GM23338 (cell line): Measurements from ENCODE around the gene CRABP1. TPM values are rescaled to one million over a fixed set of nuclear protein-coding genes. Genes with fewer than 3 reads are reported as not detected.

Source experiments
- ATAC-seq: fragments of 200-7000 bp; cut with Tn5 transposase; 3 replicates; pipeline ENCODE4 v1.9.1; 2020
- DNase-seq: peaks from one replicate; pipeline ENCODE4 v3.0.0-alpha.2; 2015; ENCODE audit warnings: low spot score
- H2AFZ ChIP-seq: fragments of 200-600 bp; sonication (generic); 2 replicates; pipeline ENCODE4 v1.8.0; 2016; ENCODE audit warnings: antibody characterized with exemption, mild to moderate bottlenecking, moderate library complexity
- H3F3A ChIP-seq: fragments of 200-600 bp; sonication (generic); replicated peaks from 2 replicates; pipeline ENCODE4 v1.8.0; 2017; ENCODE audit warnings: antibody characterized with exemption, mixed run types, low read depth
- H3K27ac ChIP-seq: fragments of 200-600 bp; sonication (generic); 2 replicates; pipeline ENCODE4 v1.6.1; 2016; ENCODE audit warnings: low read depth
- H3K27me3 ChIP-seq: fragments of 200-600 bp; sonication (generic); 2 replicates; pipeline ENCODE4 v1.8.0; 2016; ENCODE audit warnings: mild to moderate bottlenecking, mixed run types, moderate library complexity; ENCODE audit not compliant: insufficient read depth
- H3K36me3 ChIP-seq: fragments of 200-600 bp; sonication (generic); 2 replicates; pipeline ENCODE4 v1.8.0; 2016; ENCODE audit warnings: mild to moderate bottlenecking; ENCODE audit not compliant: insufficient read depth
- H3K4me1 ChIP-seq: fragments of 200-600 bp; sonication (generic); 2 replicates; pipeline ENCODE4 v1.8.0; 2016; ENCODE audit warnings: mild to moderate bottlenecking, moderate library complexity; ENCODE audit not compliant: insufficient read depth
- H3K4me2 ChIP-seq: fragments of 200-600 bp; sonication (generic); 2 replicates; pipeline ENCODE4 v1.7.1; 2017; ENCODE audit warnings: mixed run types
- H3K4me3 ChIP-seq: fragments of 200-600 bp; sonication (generic); 2 replicates; pipeline ENCODE4 v1.6.1; 2016; ENCODE audit warnings: mixed run types
- H3K79me2 ChIP-seq: fragments of 200-600 bp; sonication (generic); replicated peaks from 2 replicates; pipeline ENCODE4 v1.8.0; 2017; ENCODE audit warnings: mild to moderate bottlenecking; ENCODE audit not compliant: insufficient read depth
- H3K9me2 ChIP-seq: fragments of 200-600 bp; sonication (generic); 2 replicates; pipeline ENCODE4 v1.8.0; 2017; ENCODE audit not compliant: insufficient read depth
- H4K20me1 ChIP-seq: fragments of 200-600 bp; sonication (generic); replicated peaks from 2 replicates; pipeline ENCODE4 v1.8.0; 2017; ENCODE audit warnings: mild to moderate bottlenecking; ENCODE audit not compliant: insufficient read depth
- H3K27ac Mint-ChIP-seq: 2 replicates; pipeline ENCODE4 v1.8.0; 2020; ENCODE audit warnings: inconsistent platforms, mild to moderate bottlenecking, moderate library complexity, mixed read lengths
- H3K27me3 Mint-ChIP-seq: 3 replicates; pipeline ENCODE4 v1.8.0; 2022; ENCODE audit warnings: low read depth, mild to moderate bottlenecking, moderate library complexity, mixed read lengths, inconsistent platforms; ENCODE audit not compliant: insufficient read depth, poor library complexity
- H3K36me3 Mint-ChIP-seq: 3 replicates; pipeline ENCODE4 v1.8.0; 2021; ENCODE audit warnings: low read depth, mild to moderate bottlenecking, inconsistent platforms, moderate library complexity, mixed read lengths
- H3K4me1 Mint-ChIP-seq: 3 replicates; pipeline ENCODE4 v1.8.0; 2020; ENCODE audit warnings: mild to moderate bottlenecking, inconsistent platforms, mixed read lengths
- H3K4me3 Mint-ChIP-seq: 3 replicates; pipeline ENCODE4 v1.8.0; 2021; ENCODE audit warnings: moderate library complexity, mild to moderate bottlenecking, inconsistent platforms, mixed read lengths
- H3K9me3 Mint-ChIP-seq: 3 replicates; pipeline ENCODE4 v1.8.0; 2020; ENCODE audit warnings: moderate library complexity, mild to moderate bottlenecking, inconsistent platforms, mixed read lengths
- CREB1 ChIP-seq: fragments of 250-450 bp; sonication (Bioruptor Pico); IDR thresholded peaks from 2 replicates; pipeline ENCODE4 v1.5.0; 2020; ENCODE audit warnings: low read depth, mild to moderate bottlenecking, moderate library complexity
- CTCF ChIP-seq, 2 experiments: fragments of 200-600 bp in 1 of 2; sonication (generic) in 1 of 2; conservative IDR thresholded peaks; 2 replicates each; pipeline versions ENCODE4 v1.5.1 to v1.6.1; 2016 to 2017; ENCODE audit warnings: antibody characterized with exemption in 2 of 2, low read depth in 2 of 2, mild to moderate bottlenecking in 2 of 2, moderate library complexity in 1 of 2
- ETS1 ChIP-seq: IDR thresholded peaks from 2 replicates; pipeline ENCODE4 v1.6.1; 2016; ENCODE audit warnings: antibody characterized with exemption
- EZH2 ChIP-seq: fragments of 200-600 bp; sonication (generic); IDR thresholded peaks from one replicate; pipeline ENCODE4 v1.8.0; 2017; ENCODE audit warnings: antibody characterized with exemption, mild to moderate bottlenecking, low read depth; ENCODE audit not compliant: unreplicated experiment
- EZH2phosphoT487 ChIP-seq: fragments of 200-600 bp; sonication (generic); IDR thresholded peaks from one replicate; pipeline ENCODE4 v1.8.1; 2018; ENCODE audit warnings: antibody characterized with exemption; ENCODE audit not compliant: unreplicated experiment
- JUNB ChIP-seq: IDR thresholded peaks from one replicate; pipeline ENCODE4 v1.6.1; 2016; ENCODE audit warnings: antibody characterized with exemption; ENCODE audit not compliant: unreplicated experiment
- NANOG ChIP-seq: IDR thresholded peaks from 2 replicates; pipeline ENCODE4 v1.6.1; 2016; ENCODE audit warnings: antibody characterized with exemption, borderline replicate concordance
- STAT1 ChIP-seq: IDR thresholded peaks from one replicate; pipeline ENCODE4 v1.6.1; 2016; ENCODE audit warnings: antibody characterized with exemption; ENCODE audit not compliant: unreplicated experiment
- ZNF114 ChIP-seq: fragments of 250-450 bp; sonication (Bioruptor Pico); IDR thresholded peaks from 2 replicates; pipeline ENCODE4 v1.5.0; 2020; ENCODE audit warnings: mild to moderate bottlenecking, moderate library complexity
- polyA plus RNA-seq: library from polyadenylated mRNA; unstranded; fragments of >200 nt; fragmentation: Nextera tagmentation; extraction: Ambion mirVana; gene quantifications from 2 replicates; pipeline ENCODE4 v1.2.1, GENCODE V29; 2016
- total RNA-seq: library from RNA; depleted of rRNA; stranded (reverse); fragments of >200 nt; shearing (Covaris generic); gene quantifications from 2 replicates; pipeline ENCODE4 v1.2.3, GENCODE V29; 2014
- TF ChIP-seq, protein P1 (sequence below): IDR thresholded peaks from one replicate; pipeline ENCODE4 v1.6.1; 2018; ENCODE audit warnings: antibody characterized with exemption; ENCODE audit not compliant: unreplicated experiment

Gene CRABP1
- total and polyA plus RNA-seq, 2 experiments from 2014 or later, result 156 to 522 TPM

DNA sequence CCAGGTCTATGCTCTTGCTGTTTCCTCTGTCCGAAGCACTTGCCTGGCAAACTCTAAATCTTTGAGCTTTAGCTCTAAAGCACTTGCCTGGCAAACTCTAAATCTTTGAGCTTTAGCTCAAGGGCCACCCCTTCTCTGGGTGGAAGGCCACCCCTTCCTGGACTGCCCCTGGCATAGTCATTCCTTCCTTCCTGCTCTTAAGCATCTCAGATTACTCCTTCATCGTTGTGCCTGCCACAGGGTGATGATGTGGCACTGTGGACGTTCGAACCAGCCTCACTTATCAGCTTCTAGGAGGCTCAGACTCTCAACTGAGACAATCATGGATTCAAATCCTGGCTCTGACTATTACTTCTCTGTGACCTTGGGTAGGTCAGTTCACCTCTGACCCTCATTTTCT is 10.5 kb upstream of the CRABP1 start (continued):
- TF ChIP-seq EZH2, result no peak

DNA sequence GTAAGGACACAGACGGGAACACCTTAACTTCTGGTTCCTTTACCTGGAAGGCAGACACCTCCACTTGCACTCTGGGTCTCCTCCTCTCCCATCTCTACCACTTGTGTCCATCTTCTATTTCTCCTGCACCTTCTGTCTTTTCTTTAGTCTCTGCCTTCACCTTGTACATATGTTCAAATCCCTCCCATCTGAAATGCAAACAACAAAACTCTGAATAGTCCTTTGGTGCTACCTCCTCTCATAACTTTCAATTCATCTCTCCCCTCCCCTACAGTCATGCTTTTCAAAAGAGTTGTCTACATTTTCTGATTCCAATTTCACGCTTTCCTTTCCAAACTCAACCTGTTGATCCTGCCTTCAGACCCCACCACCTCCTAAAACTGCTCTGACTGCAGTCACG is 5.3 kb upstream of the CRABP1 start:
- 0 out of 2 replicates have a peak, but pooled peaks cover 7% of the 10 kb centered on the region for H3K9me2 ChIP-seq
- H3K27me3 ChIP-seq, result peaks cover 11% of the 10 kb centered on the region
- no peaks in the 10 kb centered on the region for H3K36me3 ChIP-seq
- no peak overlapping the region for H3K4me2 ChIP-seq
- ATAC-seq, result no peak
- Mint-ChIP-seq H3K9me3 (no peaks in the 10 kb centered on the region), H3K4me3 (no peak overlapping the region), H3K27ac (no peak overlapping the region), H3K4me1 (peaks cover 19% of the 10 kb centered on the region), H3K27me3 (peaks cover 12% of the 10 kb centered on the region), H3K36me3 (no peaks in the 10 kb centered on the region)
- H3K4me3 ChIP-seq, result no peak overlapping the region
- TF ChIP-seq CTCF (conservative IDR thresholded peaks at IDR 0.05; ENCODE audit: low read depth in 2 of 2) (no peak), CREB1 (CRISPR knock-in tag) (no peak)
- no peak overlapping the region for H2AFZ ChIP-seq
- H3F3A ChIP-seq, result no peaks in the 10 kb centered on the region
- H3K4me1 ChIP-seq, result peaks cover 10% of the 10 kb centered on the region
- no peaks in the 10 kb centered on the region for H4K20me1 ChIP-seq
- no peak for DNase-seq
- no peaks in the 10 kb centered on the region for H3K79me2 ChIP-seq
- no peak overlapping the region for H3K27ac ChIP-seq

- no peak for DNase-seq
- H3K36me3 Mint-ChIP-seq, result no peaks in the 10 kb centered on the region
- H3K4me1 Mint-ChIP-seq, result peaks cover 20% of the 10 kb centered on the region
- Histone ChIP-seq H3F3A (0 out of 2 replicates have a peak, but pooled peaks cover 4% of the 10 kb centered on the region), H3K4me2 (no peak overlapping the region), H4K20me1 (no peaks in the 10 kb centered on the region), H3K4me3 (no peak overlapping the region), H3K36me3 (no peaks in the 10 kb centered on the region), H3K27me3 (peaks cover 21% of the 10 kb centered on the region), H3K79me2 (no peaks in the 10 kb centered on the region; the same call in 1 of the 2 replicates), H3K9me2 (0 out of 2 replicates have a peak, but pooled peaks cover 7% of the 10 kb centered on the region), H2AFZ (no peak overlapping the region), H3K4me1 (peaks cover 10% of the 10 kb centered on the region), H3K27ac (no peak overlapping the region)
- no peaks in the 10 kb centered on the region for H3K9me3 Mint-ChIP-seq
- H3K27me3 Mint-ChIP-seq, result peaks cover 22% of the 10 kb centered on the region
- ATAC-seq, result no peak
- no peak overlapping the region for H3K4me3 Mint-ChIP-seq
- H3K27ac Mint-ChIP-seq, result no peak overlapping the region
- TF ChIP-seq, protein P1, sequence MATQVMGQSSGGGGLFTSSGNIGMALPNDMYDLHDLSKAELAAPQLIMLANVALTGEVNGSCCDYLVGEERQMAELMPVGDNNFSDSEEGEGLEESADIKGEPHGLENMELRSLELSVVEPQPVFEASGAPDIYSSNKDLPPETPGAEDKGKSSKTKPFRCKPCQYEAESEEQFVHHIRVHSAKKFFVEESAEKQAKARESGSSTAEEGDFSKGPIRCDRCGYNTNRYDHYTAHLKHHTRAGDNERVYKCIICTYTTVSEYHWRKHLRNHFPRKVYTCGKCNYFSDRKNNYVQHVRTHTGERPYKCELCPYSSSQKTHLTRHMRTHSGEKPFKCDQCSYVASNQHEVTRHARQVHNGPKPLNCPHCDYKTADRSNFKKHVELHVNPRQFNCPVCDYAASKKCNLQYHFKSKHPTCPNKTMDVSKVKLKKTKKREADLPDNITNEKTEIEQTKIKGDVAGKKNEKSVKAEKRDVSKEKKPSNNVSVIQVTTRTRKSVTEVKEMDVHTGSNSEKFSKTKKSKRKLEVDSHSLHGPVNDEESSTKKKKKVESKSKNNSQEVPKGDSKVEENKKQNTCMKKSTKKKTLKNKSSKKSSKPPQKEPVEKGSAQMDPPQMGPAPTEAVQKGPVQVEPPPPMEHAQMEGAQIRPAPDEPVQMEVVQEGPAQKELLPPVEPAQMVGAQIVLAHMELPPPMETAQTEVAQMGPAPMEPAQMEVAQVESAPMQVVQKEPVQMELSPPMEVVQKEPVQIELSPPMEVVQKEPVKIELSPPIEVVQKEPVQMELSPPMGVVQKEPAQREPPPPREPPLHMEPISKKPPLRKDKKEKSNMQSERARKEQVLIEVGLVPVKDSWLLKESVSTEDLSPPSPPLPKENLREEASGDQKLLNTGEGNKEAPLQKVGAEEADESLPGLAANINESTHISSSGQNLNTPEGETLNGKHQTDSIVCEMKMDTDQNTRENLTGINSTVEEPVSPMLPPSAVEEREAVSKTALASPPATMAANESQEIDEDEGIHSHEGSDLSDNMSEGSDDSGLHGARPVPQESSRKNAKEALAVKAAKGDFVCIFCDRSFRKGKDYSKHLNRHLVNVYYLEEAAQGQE, result no peak
- TF ChIP-seq ETS1 (no peak), EZH2 (no peak), NANOG (no peak), EZH2phosphoT487 (no peak), ZNF114 (CRISPR knock-in tag) (no peak), CREB1 (CRISPR knock-in tag) (no peak), JUNB (no peak), CTCF (conservative IDR thresholded peaks at IDR 0.05; ENCODE audit: low read depth in 2 of 2) (no peak), STAT1 (no peak)
Observed at GRCh38 chr15:78335985-78336384, 4.2 kb upstream of the CRABP1 start.
